ACHN (cell line): ENCODE measurements around the gene JMJD1C.

Experiments
- DNase-seq: peaks from one replicate; pipeline ENCODE4 v3.0.0-alpha.2; 2015
- in situ Hi-C: cut with HindIII; loops from 2 replicates; pipeline ENCODE4 v1.10.0; 2017; ENCODE audit warnings: low sequenced_read_pairs, low pct_ligation_motif_present, low pct_unique_long_range_greater_than_20kb

JMJD1C gene

DNA sequence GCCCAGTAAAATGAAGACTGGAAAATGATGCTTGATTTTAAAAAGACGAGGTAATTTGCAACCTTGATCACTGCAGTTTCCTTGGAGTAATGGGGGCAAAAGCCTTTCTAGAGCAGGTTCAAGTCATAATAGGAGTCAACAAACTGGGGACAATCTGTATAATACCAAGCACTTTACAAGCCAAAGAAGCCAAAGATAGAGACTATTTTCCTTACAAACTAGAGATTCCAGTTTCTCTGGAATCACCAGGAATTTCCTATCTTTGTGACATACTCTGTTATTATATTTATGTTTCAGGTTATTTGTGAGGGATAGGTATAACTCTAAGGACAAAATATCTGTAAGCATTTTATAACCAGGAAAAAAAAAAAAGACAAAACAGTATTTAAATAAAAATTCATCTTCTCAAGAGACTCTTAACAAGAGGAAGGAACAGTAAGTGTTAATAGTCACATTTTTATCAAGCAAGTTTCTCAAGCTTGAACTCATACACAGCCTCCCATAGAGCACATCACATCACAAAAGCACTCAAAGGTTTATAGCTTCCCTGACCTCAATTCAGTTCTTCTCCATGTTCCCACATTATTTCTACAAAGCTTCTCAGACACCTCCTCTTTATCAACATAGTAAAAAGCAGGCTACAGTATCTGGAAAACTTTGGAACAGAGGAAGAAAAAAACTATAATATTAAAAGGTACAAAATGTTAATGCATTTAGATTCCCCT, 18.9 kb downstream of the JMJD1C start:
- no peak for DNase-seq
- in situ Hi-C loops = no loop called here

- DNase-seq = no peak
- in situ Hi-C loops = no loop called here
These were observed 24.4 kb downstream of the JMJD1C start for GRCh38 chr10:63441404-63441803.

GRCh38 chr10:63439607-63440006, 26.2 kb downstream of the JMJD1C start:
- in situ Hi-C loops = no loop called here
- DNase-seq = no peak

GRCh38 chr10:63438506-63439498, 27.0 kb downstream of the JMJD1C start:
- no peak for DNase-seq
- in situ Hi-C loops = no loop called here

GRCh38 chr10:63437116-63437949, 28.4 kb downstream of the JMJD1C start:
- DNase-seq = no peak
- in situ Hi-C loops = no loop called here

DNA sequence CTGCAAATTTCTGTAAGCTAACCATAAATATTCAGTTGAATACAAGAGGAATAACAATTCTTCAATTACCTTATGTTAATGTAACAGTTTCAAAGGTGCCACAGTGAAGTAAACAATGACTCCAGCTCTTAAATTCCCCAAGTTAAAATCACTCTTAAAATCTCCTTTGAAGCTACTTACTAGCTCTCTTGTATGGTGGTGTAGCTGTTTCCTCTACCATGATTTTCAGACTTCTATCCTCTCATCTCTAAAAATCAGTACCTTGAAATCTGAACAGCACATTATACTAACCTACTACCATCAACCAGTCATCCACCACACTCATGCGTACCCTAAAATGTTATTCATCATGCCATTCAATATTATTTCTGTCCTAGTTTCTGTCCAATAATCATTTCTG, 29.6 kb downstream of the JMJD1C start:
- in situ Hi-C loops = no loop called here
- no peak for DNase-seq

- in situ Hi-C loops = no loop called here
- DNase-seq = no peak
These were observed 30.6 kb downstream of the JMJD1C start for GRCh38 chr10:63434866-63435854.

GRCh38 chr10:63431962-63432797, 33.6 kb downstream of the JMJD1C start:
- DNase-seq = no peak
- in situ Hi-C loops = no loop called here

DNA sequence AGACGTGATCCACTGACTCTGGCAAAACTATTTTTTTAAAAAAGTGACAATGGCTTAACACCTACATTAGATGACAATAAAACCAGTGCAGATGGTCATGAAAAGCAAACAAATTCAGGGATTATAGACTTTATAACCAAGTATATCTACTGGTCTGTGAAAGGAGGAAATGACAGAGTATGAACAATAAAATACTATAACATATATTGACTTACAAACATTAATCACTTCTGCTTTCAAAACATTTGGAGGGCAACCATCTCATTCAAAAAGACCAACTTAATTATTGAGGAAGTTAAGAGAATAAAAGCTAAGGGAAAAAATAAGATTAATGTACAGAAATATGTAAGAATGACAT, 34.8 kb downstream of the JMJD1C start:
- DNase-seq = no peak
- in situ Hi-C loops = no loop called here

DNA sequence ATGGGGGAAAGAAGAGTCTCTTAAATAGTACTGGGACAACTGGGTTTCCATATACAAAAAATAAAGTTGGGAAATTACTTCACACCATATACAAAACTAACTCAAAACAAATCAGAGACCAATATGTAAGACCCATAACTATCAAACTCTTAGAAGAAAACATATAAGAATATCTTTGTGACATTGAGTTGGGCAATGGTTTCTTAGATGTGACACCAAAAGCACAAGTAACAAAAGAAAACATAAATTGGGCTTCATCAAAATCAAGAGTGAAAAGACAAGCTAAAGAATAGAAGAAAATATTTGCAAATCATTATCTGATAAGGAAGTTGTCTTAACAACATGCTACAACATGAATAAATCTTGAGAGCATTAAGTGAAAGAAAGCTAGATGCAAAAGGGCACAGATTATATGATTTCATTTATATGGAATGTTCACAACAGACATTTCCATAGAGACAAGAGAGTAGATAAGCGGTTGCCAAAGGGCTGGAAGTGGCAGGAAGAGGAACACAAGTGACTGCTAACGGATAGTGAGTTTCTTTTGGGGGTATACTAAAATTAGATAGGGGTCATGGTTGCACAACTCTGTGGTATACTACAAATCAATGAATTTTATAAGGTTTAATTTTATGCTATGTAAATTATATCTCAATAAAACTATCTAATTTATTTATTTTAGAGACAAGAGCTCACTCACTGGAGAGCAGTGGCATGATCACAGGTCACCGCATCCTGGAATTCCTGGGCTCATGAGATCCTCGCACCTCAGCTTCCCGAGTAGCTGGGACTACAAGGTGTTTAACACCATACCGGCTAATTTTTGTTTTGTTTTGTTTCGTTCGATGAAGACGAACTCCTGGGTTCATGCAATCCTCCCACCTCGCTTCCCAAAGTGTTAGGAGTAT, 35.4 kb downstream of the JMJD1C start:
- DNase-seq = peak; percentile 54
- in situ Hi-C loops = no loop called here

DNA sequence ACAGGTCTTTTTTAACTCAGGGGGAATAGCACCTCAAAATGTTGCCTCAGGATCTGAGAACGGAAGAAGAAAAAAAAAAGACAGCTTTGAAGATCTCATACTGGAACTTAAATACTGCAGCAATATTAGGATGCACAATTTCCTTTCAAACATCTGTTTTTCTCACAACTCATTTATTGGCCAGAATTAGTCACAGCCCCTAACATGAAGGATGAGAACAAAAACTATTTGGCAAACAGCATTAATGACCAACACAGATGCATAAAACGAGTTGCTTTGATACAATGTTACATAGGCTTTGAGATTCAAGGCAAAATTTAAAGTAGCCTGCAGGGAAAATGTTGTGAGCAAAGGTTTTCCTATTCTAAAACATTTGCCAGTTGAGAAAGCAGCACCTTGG, 36.5 kb downstream of the JMJD1C start:
- in situ Hi-C loops = no loop called here
- DNase-seq = no peak

GRCh38 chr10:63427013-63427412, 38.8 kb downstream of the JMJD1C start:
- in situ Hi-C loops = no loop called here
- DNase-seq = no peak

DNA sequence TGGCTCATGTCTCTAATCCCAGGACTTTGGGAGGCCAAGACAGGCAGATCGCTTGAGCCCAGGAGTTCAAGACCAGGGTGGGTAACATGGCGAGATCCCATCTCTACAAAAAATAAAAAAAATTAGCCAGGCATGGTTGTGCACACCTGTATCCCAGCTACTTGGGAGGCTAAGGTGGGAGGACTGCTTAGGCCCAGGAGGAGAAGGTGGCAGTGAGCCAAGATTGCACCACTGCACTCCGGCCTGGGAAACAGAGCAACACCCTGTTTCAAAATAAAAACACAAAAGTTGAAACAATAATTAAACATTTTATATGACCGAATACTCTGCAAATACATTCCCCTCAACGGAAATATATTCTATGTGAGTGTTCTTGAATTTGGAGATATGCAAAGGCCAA, 40.3 kb downstream of the JMJD1C start:
- DNase-seq = no peak
- in situ Hi-C loops = no loop called here

DNA sequence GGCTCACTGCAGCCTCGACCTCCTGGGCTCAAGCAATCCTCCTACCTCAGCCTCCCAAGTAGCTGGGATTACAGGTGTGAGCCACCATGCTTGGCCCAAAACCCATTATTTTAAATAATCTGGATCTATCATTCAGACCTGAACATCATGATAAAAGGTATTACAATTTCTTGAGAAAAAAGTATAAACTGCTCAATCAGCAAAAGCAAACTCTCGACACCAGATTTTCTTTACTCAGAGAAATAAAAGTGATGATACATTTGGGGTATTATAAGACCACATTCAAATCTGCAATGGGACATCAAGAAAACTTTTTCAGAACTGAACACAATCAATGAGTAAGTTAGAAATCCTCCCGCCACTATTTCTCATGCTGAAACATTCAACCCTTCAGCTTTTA, 41.2 kb downstream of the JMJD1C start:
- in situ Hi-C loops = no loop called here
- DNase-seq = no peak

DNA sequence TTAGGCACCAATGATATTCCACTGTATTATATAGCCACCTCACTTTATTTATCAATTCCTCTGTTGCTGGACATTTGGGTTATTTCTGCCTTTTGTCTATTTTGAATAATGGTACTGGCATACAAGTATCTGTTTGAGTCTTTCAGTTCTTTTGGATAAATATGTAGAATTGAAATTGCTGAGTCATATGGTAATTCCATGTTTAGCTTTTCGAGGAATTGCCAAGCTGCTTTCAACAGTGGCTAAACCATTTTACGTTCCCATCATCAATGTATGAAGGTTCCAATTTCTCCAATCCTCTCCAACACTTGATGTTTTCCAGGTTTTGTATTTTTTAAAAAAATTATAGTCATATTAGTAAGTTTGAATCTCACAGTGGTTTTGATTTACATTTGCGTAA, 42.3 kb downstream of the JMJD1C start:
- no peak for DNase-seq
- in situ Hi-C loops = no loop called here

GRCh38 chr10:63421591-63421990, 44.2 kb downstream of the JMJD1C start:
- in situ Hi-C loops = no loop called here
- DNase-seq = no peak
